HG03103 (cell line): Measurements from ENCODE around the gene EXT2.

Experiments
- ATAC-seq: cut with Tn5 transposase; IDR thresholded peaks from one replicate; pipeline ENCODE4 v1.9.1; 2021; ENCODE audit warnings: low read depth; ENCODE audit not compliant: unreplicated experiment

Gene EXT2

GRCh38 chr11:44128729-44129128, 33.3 kb downstream of the EXT2 start:
- no peak for ATAC-seq

DNA sequence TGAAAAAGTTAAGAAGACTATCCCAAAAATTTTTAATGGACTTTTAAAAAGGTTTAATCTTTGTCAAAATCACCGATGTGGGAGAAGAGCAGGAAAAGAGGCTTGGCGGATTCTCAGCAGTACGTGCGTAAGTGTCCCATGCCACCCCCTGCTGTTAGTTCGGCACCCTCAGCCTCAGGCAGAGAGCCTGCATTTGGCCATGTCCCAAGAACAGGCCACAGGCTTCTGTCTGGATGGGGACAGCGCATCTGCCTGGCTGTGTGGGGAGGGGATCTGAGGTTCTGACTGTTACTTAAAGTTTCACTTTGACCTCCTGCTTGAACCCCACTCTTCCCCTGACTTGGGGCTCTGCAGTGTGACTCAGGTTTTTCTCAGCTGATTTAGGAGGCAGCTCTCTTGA, 35.3 kb downstream of the EXT2 start:
- ATAC-seq, result no peak

- no peak for ATAC-seq
These were observed 38.0 kb downstream of the EXT2 start for GRCh38 chr11:44133335-44133946.

GRCh38 chr11:44134625-44135024, 39.1 kb downstream of the EXT2 start:
- ATAC-seq, result no peak

DNA sequence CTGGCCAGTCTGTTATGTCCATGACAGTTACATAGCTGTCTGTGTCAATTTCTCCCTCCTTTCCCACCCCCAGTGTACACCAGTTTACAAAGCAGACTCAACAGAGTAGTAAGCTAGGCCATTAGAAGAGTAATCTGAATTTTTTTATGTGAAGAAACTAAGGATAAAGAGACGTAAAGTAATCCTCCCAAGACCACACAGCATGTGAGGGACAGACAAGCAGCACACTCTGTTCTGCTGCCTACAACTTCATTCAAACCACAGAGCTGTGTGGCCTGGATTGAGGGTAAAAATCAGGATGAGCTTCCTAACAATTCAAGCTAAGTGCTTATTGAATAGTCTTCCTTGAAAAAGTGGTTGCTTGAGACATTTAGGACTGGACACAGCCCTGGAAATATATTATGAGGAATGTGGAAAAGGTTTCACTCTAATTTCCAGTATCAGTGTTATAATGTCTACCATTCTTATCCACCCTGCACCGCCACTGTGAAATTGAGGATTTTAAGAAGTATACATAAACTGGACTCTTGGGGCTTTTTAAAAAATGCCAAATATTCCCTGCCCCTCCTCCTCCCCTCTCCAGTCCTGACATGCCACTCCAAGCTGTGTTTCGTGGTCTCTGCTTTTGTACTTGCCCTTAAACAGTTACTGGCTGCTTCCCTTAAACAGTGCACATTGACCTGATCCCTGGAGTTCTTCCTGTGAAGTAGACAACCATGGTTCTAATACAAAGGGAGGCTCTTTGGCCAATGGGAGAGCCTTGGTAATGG, 40.9 kb downstream of the EXT2 start:
- no peak for ATAC-seq

GRCh38 chr11:44137057-44137456, 41.6 kb downstream of the EXT2 start:
- ATAC-seq, result no peak

DNA sequence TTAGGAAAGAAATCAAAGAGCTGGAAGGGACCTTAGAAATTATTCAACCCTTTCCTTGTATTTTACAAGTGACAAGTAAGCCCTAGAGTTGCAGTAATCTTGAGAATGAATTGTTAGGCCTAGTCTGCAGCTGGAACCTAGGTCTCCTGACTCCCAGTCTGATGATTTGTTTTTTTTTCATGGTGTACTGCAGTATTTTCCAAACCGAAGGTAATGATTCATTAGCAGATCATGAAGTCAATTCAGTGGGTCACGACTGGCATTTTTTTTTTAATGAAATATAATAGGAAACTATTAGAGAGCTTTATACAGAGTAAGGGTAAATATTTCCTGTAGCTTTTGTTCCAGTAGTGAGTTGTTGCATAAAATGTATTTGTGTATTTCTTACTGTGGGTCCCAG, 42.8 kb downstream of the EXT2 start:
- ATAC-seq, result no peak

GRCh38 chr11:44138980-44139379, 43.5 kb downstream of the EXT2 start:
- no peak for ATAC-seq

DNA sequence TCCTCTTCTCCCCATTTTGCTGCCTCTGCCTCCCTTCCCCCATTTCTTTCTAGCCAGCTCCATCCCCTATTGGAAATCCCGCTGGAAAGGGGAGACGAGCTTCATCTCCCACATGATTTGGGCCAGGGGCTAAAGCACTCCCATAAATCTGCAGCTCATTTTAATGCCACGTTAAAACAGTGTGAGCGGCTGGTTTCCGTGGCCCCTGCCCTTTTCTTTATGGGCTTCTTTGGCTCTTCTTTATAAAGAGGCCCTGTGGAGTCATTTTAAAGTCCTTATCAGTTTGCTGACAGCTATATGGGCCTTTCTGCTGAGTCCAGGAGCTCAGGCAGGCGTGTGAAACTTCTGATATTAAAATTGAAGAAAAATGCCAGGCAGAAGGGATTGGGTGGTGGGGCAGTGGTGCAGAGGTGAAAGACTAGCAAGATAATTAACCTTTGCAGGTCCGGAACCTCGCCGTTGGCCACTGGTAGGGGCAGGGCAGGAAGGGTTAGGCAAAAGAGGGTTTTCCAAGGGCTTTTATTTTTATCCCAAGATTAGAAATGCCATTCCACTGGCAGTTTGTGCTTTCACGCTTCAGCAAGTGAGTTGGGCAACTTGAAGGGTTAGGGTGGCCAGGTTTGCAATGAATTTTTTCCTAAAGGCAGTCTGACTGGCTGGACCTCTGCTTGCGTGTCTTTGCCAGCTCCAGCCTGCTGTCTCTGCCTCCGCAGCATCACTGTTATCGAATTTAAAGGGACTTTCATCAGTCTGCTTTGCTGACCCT, 44.3 kb downstream of the EXT2 start:
- ATAC-seq, result no peak

DNA sequence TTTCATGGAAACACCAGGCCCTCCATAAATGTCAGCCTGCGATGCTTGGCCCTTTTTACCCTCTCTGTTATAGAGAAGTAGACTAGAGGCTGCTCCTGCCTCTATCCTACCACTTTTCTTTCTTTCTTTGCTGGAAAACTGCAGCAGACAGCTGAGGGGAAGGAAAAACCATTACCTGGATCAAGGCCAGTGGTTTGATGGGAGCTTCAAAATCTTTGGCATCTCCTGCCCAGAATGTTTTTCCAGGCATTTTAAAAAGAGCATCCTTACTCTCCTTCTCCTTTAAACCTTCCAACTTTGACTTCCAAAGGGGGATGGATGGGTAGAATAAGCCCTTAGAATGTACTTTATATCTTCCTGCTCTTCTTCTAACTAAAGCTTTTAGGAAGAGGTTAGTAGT, 44.9 kb downstream of the EXT2 start:
- no peak for ATAC-seq

DNA sequence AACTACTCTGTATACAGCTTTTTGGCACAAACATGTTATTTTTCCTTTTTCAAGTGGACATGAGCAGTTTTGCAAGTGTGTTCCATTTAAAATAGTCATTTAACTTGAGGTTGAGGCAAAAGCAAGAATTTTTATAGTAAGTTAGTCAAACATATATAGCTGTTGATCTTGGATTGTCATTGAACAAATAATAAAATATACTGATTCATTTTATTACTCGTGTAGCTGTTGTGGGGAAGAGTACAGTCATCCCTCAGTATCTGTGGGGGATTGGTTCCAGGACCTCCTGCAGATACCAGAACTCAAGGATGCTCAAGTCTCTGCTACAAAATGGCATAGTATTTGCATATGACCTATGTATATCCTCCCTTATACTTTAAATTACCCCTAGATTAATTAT, 45.3 kb downstream of the EXT2 start:
- no peak for ATAC-seq

- no peak for ATAC-seq
These were observed 48.8 kb downstream of the EXT2 start for GRCh38 chr11:44143987-44144909.

GRCh38 chr11:44145011-44145775, 49.7 kb downstream of the EXT2 start:
- ATAC-seq, result no peak

- no peak for ATAC-seq
These were observed 51.5 kb downstream of the EXT2 start for GRCh38 chr11:44146931-44147330.

GRCh38 chr11:44147751-44148150, 52.3 kb downstream of the EXT2 start:
- ATAC-seq, result no peak

DNA sequence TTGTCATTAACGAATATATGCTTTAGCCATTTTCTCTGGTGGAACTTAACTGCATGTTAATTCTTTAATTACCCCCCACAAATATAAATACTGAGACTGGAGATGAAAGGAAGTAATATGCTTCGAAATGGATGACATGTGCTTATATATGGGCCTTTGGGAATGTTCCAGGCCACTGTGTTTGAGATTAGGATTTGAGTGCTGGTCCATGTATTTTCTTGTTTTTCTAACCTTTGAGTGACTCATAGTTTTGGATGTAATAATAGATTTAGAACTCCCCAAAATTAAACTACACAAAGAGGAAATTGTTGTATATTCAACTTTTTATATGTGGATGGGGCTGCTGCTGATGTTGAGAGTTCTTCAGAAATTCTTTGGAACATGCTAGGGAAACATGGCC, 54.2 kb downstream of the EXT2 start:
- no peak for ATAC-seq

GRCh38 chr11:44150401-44150800, 54.9 kb downstream of the EXT2 start:
- ATAC-seq, result no peak

DNA sequence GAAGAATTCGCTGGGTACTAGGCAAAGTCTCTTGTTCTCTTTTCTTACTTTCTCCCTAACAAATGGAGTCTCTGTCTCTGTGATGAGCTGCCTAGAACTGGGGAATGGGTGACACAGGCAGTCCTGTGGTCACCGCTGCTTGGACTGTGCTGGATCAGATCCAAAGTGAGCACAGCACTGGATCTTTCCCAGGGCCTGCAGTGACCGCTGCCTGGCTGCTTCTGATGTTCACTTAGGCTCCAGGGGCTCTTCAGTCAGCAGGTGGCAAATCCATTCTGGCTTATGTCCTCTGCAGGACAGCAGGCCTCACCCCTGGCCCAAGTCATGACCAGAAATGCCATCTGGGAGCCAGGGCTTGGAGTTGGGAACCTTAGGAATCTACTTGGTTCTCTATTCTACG, 61.5 kb downstream of the EXT2 start:
- ATAC-seq, result no peak

DNA sequence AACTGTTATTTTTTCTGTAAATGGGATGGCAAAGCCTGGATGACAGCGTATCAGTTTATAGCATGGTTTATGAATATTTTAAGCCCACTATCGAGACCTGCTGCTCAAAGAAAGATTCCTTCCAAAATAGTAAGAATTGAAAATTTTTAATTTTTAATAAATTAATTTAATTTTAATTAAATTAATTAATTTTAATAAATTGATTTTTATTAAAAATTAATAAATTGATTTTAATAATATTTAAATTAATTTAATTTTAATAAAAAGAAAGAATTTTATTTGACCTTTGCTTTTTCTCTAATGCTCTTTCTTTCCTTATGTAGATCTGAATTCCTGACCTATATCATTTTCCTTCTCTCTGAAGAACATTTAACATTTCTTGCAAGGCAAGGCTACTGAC, 62.9 kb downstream of the EXT2 start:
- no peak for ATAC-seq
